Stimulated activated naive CD8-positive, alpha-beta T cell treated with anti-CD3 and anti-CD28 coated beads, Interleukin-15, amount 100 ng/mL, for 72 hours (primary cell): ENCODE data around the gene DTNB.

Experiments
- ATAC-seq: fragments of 150-1000 bp; cut with Tn5 transposase; 2 replicates; pipeline ENCODE4 v1.10.0; 2021; ENCODE audit warnings: mild to moderate bottlenecking, moderate library complexity
- DNase-seq, 2 donors: peaks; one replicate each; pipeline ENCODE4 v3.0.0; 2021 to 2022
- H3K27ac Mint-ChIP-seq, 2 donors: one replicate each; pipeline ENCODE4 v1.8.0; 2022; ENCODE audit warnings: mild to moderate bottlenecking in 2 of 2, mixed read lengths in 2 of 2, moderate library complexity in 2 of 2
- H3K27me3 Mint-ChIP-seq: one replicate; pipeline ENCODE4 v1.8.0; 2022; ENCODE audit warnings: mixed read lengths
- H3K4me1 Mint-ChIP-seq: one replicate; pipeline ENCODE4 v1.8.0; 2022; ENCODE audit warnings: mild to moderate bottlenecking, mixed read lengths
- H3K4me3 Mint-ChIP-seq, 2 donors: one replicate each; pipeline ENCODE4 v1.8.0; 2022; ENCODE audit warnings: mild to moderate bottlenecking in 2 of 2, mixed read lengths in 2 of 2, moderate library complexity in 1 of 2
- H3K9me3 Mint-ChIP-seq, 2 donors: one replicate each; pipeline ENCODE4 v1.8.0; 2022; ENCODE audit warnings: mixed read lengths in 2 of 2

The DTNB gene

GRCh38 chr2:25361261-25362048 lies 311.9 kb downstream of the DTNB start:
- no peak overlapping the region for H3K27ac Mint-ChIP-seq
- peaks cover 31% of the 10 kb centered on the region for H3K4me1 Mint-ChIP-seq
- no peak for ATAC-seq
- H3K27me3 Mint-ChIP-seq = no peaks in the 10 kb centered on the region
- H3K9me3 Mint-ChIP-seq = no peaks in the 10 kb centered on the region
- no peak for DNase-seq
- H3K4me3 Mint-ChIP-seq = peak overlapping the region; percentile 88 to 92

- no peaks in the 10 kb centered on the region for H3K9me3 Mint-ChIP-seq
- no peak overlapping the region for H3K4me3 Mint-ChIP-seq
- no peaks in the 10 kb centered on the region for H3K27me3 Mint-ChIP-seq
- no peak for ATAC-seq
- DNase-seq = no peak
- H3K27ac Mint-ChIP-seq = no peak overlapping the region
- H3K4me1 Mint-ChIP-seq = peaks cover 19% of the 10 kb centered on the region
These were observed 314.5 kb downstream of the DTNB start for GRCh38 chr2:25358836-25359235.

GRCh38 chr2:25358249-25358815 lies 315.0 kb downstream of the DTNB start:
- Mint-ChIP-seq H3K27ac (no peak overlapping the region), H3K4me3 (no peak overlapping the region), H3K27me3 (no peaks in the 10 kb centered on the region), H3K9me3 (no peaks in the 10 kb centered on the region), H3K4me1 (peaks cover 15% of the 10 kb centered on the region)
- DNase-seq = no peak
- ATAC-seq = no peak

- ATAC-seq (no peak), DNase-seq (no peak)
- peaks cover 6% of the 10 kb centered on the region for H3K4me1 Mint-ChIP-seq
- H3K27ac Mint-ChIP-seq = no peak overlapping the region
- no peak overlapping the region for H3K4me3 Mint-ChIP-seq
- no peaks in the 10 kb centered on the region for H3K27me3 Mint-ChIP-seq
- H3K9me3 Mint-ChIP-seq = no peaks in the 10 kb centered on the region
These were observed 317.3 kb downstream of the DTNB start for GRCh38 chr2:25356088-25356487.

- Mint-ChIP-seq H3K4me1 (peaks cover 10% of the 10 kb centered on the region), H3K27me3 (no peaks in the 10 kb centered on the region), H3K4me3 (no peak overlapping the region), H3K27ac (no peak overlapping the region), H3K9me3 (no peaks in the 10 kb centered on the region)
- DNase-seq = no peak
- ATAC-seq = no peak
These were observed 318.1 kb downstream of the DTNB start for GRCh38 chr2:25355270-25355669.

- no peak for ATAC-seq
- no peaks in the 10 kb centered on the region for H3K9me3 Mint-ChIP-seq
These were observed 319.3 kb downstream of the DTNB start for GRCh38 chr2:25354116-25354515.

GRCh38 chr2:25349397-25349796 lies 324.0 kb downstream of the DTNB start:
- peaks cover 53% of the 10 kb centered on the region for H3K4me1 Mint-ChIP-seq
- no peaks in the 10 kb centered on the region for H3K27me3 Mint-ChIP-seq
- no peaks in the 10 kb centered on the region for H3K9me3 Mint-ChIP-seq
- DNase-seq (no peak), ATAC-seq (no peak)
- H3K4me3 Mint-ChIP-seq = no peak overlapping the region
- H3K27ac Mint-ChIP-seq = no peak overlapping the region

More at GRCh38 chr2:25354116-25354515, 319.3 kb downstream of the DTNB start:
- no peak for DNase-seq
- no peak overlapping the region for H3K4me3 Mint-ChIP-seq
- no peaks in the 10 kb centered on the region for H3K27me3 Mint-ChIP-seq
- peaks cover 22% of the 10 kb centered on the region for H3K4me1 Mint-ChIP-seq
- H3K27ac Mint-ChIP-seq = peak overlapping the region in 1 of 2 donors; percentile 23

GRCh38 chr2:25347846-25348245 lies 325.5 kb downstream of the DTNB start:
- Mint-ChIP-seq H3K27ac (peak overlapping the region; percentile 8 to 31), H3K9me3 (no peaks in the 10 kb centered on the region), H3K4me1 (peaks cover 63% of the 10 kb centered on the region), H3K27me3 (no peaks in the 10 kb centered on the region), H3K4me3 (peak overlapping the region; percentile 63 to 65)
- ATAC-seq (no peak), DNase-seq (no peak)

- peak; percentile 60 to 74 for DNase-seq
- peak overlapping the region; percentile 63 to 65 for H3K4me3 Mint-ChIP-seq
- peaks cover 63% of the 10 kb centered on the region for H3K4me1 Mint-ChIP-seq
- ATAC-seq = peak; percentile 92
- no peaks in the 10 kb centered on the region for H3K9me3 Mint-ChIP-seq
- peak overlapping the region; percentile 45 to 62 for H3K27ac Mint-ChIP-seq
- H3K27me3 Mint-ChIP-seq = no peaks in the 10 kb centered on the region
These were observed 326.1 kb downstream of the DTNB start for GRCh38 chr2:25347205-25347815.

- H3K27ac Mint-ChIP-seq = no peak overlapping the region
These were observed 330.1 kb downstream of the DTNB start for GRCh38 chr2:25343187-25343825.

GRCh38 chr2:25342372-25343186 lies 330.8 kb downstream of the DTNB start:
- ATAC-seq (peak; percentile 83), DNase-seq (peak; percentile 89 to 90)
- peak overlapping the region; percentile 89 to 94 for H3K27ac Mint-ChIP-seq
- no peaks in the 10 kb centered on the region for H3K27me3 Mint-ChIP-seq
- no peaks in the 10 kb centered on the region for H3K9me3 Mint-ChIP-seq
- peak overlapping the region; percentile 86 to 93 for H3K4me3 Mint-ChIP-seq
- H3K4me1 Mint-ChIP-seq = peaks cover 58% of the 10 kb centered on the region

More at GRCh38 chr2:25343187-25343825, 330.1 kb downstream of the DTNB start:
- no peaks in the 10 kb centered on the region for H3K9me3 Mint-ChIP-seq
- H3K4me3 Mint-ChIP-seq = peak overlapping the region; percentile 86 to 93
- H3K27me3 Mint-ChIP-seq = no peaks in the 10 kb centered on the region
- ATAC-seq (no peak), DNase-seq (no peak)
- peaks cover 58% of the 10 kb centered on the region for H3K4me1 Mint-ChIP-seq

GRCh38 chr2:25341753-25342371 lies 331.5 kb downstream of the DTNB start, which contains the start of gene DNMT3A:
Gene DNMT3A (minus strand): TSS chr2:25341925. CDS start chr2:25313984, 27,941 bp downstream.
- DNase-seq (peak in 1 of 2 donors; percentile 29), ATAC-seq (peak; percentile 52)
- Mint-ChIP-seq H3K27me3 (no peaks in the 10 kb centered on the region), H3K4me3 (peak within 1 kb of the TSS; percentile 86 to 93), H3K4me1 (peaks cover 58% of the 10 kb centered on the region), H3K9me3 (no peaks in the 10 kb centered on the region), H3K27ac (peak within 1 kb of the TSS; percentile 89 to 94)

- H3K4me3 Mint-ChIP-seq = no peak overlapping the region
- DNase-seq (no peak), ATAC-seq (peak; percentile 25)
- H3K4me1 Mint-ChIP-seq = peaks cover 63% of the 10 kb centered on the region
- no peaks in the 10 kb centered on the region for H3K9me3 Mint-ChIP-seq
- no peaks in the 10 kb centered on the region for H3K27me3 Mint-ChIP-seq
- no peak overlapping the region for H3K27ac Mint-ChIP-seq
These were observed 332.2 kb downstream of the DTNB start for GRCh38 chr2:25341011-25341727.
